Measurements from ENCODE around the gene CFD. TPM values are rescaled to one million over a fixed set of nuclear protein-coding genes. Genes with fewer than 3 reads are reported as not detected.
"Not testable (repeated sequence)": the region's sequence is repeated elsewhere in the genome, so short reads cannot be mapped to it uniquely, and the experiment has no call there.

CFD gene
- total and polyA plus RNA-seq, 2 donors: 6.3 to 40.0 TPM

DNA sequence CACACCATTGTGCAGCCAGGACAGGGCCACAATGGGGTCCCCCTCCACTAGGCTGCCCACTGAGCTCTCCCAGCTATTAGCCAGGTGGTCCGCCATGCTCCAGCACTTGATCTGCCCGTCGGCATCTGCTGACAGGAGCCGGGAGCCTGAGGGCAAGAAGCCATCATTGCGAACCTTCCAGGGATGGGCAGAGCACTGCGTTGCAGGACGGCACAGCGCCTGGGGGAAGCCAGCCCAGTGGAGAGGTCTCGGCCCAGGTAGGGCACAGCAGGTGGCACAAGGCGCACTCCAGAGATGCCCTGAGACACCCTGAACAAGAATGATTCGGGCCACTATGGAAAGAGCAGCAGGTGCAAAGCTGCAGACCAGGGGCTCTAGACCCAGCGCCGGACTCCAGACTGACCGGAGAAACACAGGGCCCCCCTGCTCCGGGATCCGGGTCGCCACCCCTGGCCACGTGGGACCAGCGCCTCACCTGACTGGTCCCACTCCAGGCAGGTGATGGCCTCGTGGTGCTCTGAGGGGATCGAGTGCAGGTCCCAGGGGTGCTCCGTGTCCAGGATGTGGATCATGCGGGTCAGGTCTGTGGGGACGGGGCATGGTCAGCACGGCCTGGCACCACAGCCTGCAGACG, 30.3 kb downstream of the CFD start:
- Histone ChIP-seq H3K27me3 (ENCODE audit: control insufficient read depth in 2 of 2, insufficient read depth in 1 of 2, low read length in 1 of 2) (no peaks in the 10 kb centered on the region), H3K36me3 (ENCODE audit: control insufficient read depth in 2 of 2, insufficient read depth in 2 of 2, low read length in 1 of 2) (peaks cover 30 to 37% of the 10 kb centered on the region in 2 donors), H3K4me1 (ENCODE audit: control insufficient read depth in 2 of 2, insufficient read depth in 2 of 2, low read length in 2 of 2) (peaks cover 2 to 13% of the 10 kb centered on the region in 2 donors), H3K27ac (ENCODE audit: low read depth in 1 of 2, low read length in 1 of 2) (no peak overlapping the region), H3K4me3 (ENCODE audit: low read length in 2 of 2) (no peak overlapping the region), H3K9me3 (ENCODE audit: control insufficient read depth in 2 of 2, insufficient read depth in 1 of 2, low read length in 1 of 2) (peaks cover 0 to 6% of the 10 kb centered on the region in 2 donors)
- no peak for DNase-seq (ENCODE audit: low read depth in 6 of 9, low spot score in 9 of 9)
- 98% methylated on average over 26 of the region's 26 CpGs for WGBS

DNA sequence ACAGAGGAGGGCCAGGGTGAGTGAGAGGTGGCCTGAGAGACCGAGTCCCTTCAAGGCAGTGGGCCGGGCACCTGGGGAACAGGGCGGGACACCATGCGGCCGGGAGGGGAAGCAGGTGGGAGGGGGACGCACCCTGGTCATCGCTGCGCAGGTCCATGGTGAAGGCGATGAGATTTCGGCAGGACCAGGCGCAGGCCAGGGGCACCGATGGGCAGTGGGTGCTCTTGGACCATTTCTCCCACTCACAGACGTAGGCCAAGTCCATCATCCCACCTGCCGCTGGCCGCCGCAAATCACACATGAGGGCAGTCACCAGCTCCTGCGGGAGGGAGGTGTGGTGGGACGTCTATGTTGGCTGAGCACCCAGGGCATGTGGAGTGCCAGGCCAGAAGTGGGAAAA, 31.4 kb downstream of the CFD start:
- no peak for DNase-seq (ENCODE audit: low read depth in 6 of 9, low spot score in 9 of 9)
- H3K27me3 ChIP-seq (ENCODE audit: control insufficient read depth in 2 of 2, insufficient read depth in 1 of 2, low read length in 1 of 2): no peaks in the 10 kb centered on the region
- H3K4me3 ChIP-seq (ENCODE audit: low read length in 2 of 2): no peak overlapping the region
- H3K9me3 ChIP-seq (ENCODE audit: control insufficient read depth in 2 of 2, insufficient read depth in 1 of 2, low read length in 1 of 2): peaks cover 0 to 6% of the 10 kb centered on the region in 2 donors
- WGBS: 98% methylated on average over 18 of the region's 18 CpGs
- peaks cover 24 to 29% of the 10 kb centered on the region in 2 donors for H3K36me3 ChIP-seq (ENCODE audit: control insufficient read depth in 2 of 2, insufficient read depth in 2 of 2, low read length in 1 of 2)
- H3K27ac ChIP-seq (ENCODE audit: low read depth in 1 of 2, low read length in 1 of 2): no peak overlapping the region
- peaks cover 2 to 13% of the 10 kb centered on the region in 2 donors for H3K4me1 ChIP-seq (ENCODE audit: control insufficient read depth in 2 of 2, insufficient read depth in 2 of 2, low read length in 2 of 2)

DNA sequence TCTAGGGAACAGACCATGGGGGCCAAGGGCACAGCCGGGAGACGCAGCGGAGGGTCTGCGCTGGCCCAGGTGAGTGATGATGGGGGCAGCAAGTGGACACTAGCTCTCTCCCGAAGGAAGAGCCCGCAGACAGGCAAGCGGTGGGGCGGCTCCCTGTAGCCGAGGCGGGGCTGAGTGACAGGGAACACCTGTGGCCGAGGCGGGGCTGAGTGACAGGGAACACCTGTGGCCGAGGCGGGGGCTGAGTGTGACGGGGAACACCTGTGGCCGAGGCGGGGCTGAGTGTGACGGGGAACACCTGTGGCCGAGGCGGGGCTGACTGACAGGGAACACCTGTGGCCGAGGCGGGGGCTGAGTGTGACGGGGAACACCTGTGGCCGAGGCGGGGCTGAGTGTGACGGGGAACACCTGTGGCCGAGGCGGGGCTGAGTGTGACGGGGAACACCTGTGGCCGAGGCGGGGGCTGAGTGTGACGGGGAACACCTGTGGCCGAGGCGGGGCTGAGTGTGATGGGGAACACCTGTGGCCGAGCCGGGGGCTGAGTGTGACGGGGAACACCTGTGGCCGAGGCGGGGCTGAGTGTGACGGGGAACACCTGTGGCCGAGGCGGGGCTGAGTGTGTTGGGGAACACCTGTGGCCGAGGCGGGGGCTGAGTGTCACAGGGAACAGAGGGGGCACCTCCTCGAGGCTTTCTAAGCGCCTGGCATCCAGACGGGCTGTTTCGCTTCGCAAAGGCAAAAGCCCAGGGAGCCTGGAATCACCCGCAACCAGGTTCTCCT, 32.1 kb downstream of the CFD start:
- 89% methylated on average over 45 of the region's 50 CpGs for WGBS

DNA sequence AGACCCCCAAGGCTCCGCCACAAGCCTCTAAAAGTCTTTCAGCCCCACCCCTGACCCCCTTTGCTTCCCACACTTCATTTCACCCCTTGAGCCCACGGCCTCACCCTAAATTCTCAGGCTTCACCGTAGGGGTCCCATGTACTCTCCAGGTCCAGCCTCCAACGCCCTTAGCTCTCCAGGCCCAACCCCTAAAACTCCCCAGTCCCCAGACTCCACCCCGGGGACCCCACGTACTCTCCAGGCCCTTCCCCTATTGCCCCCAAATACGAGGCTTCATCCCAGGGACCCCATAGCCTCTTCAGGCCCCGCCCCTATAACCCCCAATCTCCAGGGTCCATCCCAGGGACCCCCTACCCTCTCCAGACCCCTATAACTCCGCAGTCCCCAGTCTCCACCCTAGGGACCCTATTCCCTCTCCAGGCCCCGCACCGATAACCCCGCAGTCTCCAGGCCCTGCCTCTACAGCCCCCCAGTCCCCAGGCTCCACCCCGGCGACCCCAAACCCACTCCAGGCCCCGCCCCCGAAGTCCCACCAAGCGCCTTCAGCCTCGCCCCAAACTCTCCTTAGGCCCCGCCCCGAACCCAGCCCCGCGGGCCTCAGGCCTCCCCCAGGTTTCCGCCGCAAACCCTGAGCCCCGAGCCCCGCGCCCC, 32.9 kb downstream of the CFD start:
- Histone ChIP-seq H3K9me3 (ENCODE audit: control insufficient read depth in 2 of 2, insufficient read depth in 1 of 2, low read length in 1 of 2) (peaks cover 0 to 6% of the 10 kb centered on the region in 2 donors), H3K36me3 (ENCODE audit: control insufficient read depth in 2 of 2, insufficient read depth in 2 of 2, low read length in 1 of 2) (peaks cover 26 to 28% of the 10 kb centered on the region in 2 donors), H3K4me1 (ENCODE audit: control insufficient read depth in 2 of 2, insufficient read depth in 2 of 2, low read length in 2 of 2) (peaks cover 2 to 13% of the 10 kb centered on the region in 2 donors), H3K27me3 (ENCODE audit: control insufficient read depth in 2 of 2, insufficient read depth in 1 of 2, low read length in 1 of 2) (no peaks in the 10 kb centered on the region), H3K4me3 (ENCODE audit: low read length in 2 of 2) (peak overlapping the region; percentile 46 to 97), H3K27ac (ENCODE audit: low read depth in 1 of 2, low read length in 1 of 2) (peak overlapping the region; percentile 28 to 79)
- peak in 1 of 9 donors; percentile 18 for DNase-seq (ENCODE audit: low read depth in 6 of 9, low spot score in 9 of 9)
- WGBS: 8% methylated on average over 25 of the region's 27 CpGs

More for the DNA sequence above, 32.1 kb downstream of the CFD start:
- peak overlapping the region in 1 of 2 donors; percentile 28 for H3K27ac ChIP-seq (ENCODE audit: low read depth in 1 of 2, low read length in 1 of 2)
- peak overlapping the region; percentile 46 to 97 for H3K4me3 ChIP-seq (ENCODE audit: low read length in 2 of 2)
- H3K4me1 ChIP-seq (ENCODE audit: control insufficient read depth in 2 of 2, insufficient read depth in 2 of 2, low read length in 2 of 2): peaks cover 2 to 13% of the 10 kb centered on the region in 2 donors
- not testable (repeated sequence) for H3K27me3 ChIP-seq (ENCODE audit: control insufficient read depth in 2 of 2, insufficient read depth in 1 of 2, low read length in 1 of 2); H3K9me3 ChIP-seq (ENCODE audit: control insufficient read depth in 2 of 2, insufficient read depth in 1 of 2, low read length in 1 of 2); DNase-seq (ENCODE audit: low read depth in 6 of 9, low spot score in 9 of 9)
- H3K36me3 ChIP-seq (ENCODE audit: control insufficient read depth in 2 of 2, insufficient read depth in 2 of 2, low read length in 1 of 2): peaks cover 23 to 25% of the 10 kb centered on the region in 2 donors

DNA sequence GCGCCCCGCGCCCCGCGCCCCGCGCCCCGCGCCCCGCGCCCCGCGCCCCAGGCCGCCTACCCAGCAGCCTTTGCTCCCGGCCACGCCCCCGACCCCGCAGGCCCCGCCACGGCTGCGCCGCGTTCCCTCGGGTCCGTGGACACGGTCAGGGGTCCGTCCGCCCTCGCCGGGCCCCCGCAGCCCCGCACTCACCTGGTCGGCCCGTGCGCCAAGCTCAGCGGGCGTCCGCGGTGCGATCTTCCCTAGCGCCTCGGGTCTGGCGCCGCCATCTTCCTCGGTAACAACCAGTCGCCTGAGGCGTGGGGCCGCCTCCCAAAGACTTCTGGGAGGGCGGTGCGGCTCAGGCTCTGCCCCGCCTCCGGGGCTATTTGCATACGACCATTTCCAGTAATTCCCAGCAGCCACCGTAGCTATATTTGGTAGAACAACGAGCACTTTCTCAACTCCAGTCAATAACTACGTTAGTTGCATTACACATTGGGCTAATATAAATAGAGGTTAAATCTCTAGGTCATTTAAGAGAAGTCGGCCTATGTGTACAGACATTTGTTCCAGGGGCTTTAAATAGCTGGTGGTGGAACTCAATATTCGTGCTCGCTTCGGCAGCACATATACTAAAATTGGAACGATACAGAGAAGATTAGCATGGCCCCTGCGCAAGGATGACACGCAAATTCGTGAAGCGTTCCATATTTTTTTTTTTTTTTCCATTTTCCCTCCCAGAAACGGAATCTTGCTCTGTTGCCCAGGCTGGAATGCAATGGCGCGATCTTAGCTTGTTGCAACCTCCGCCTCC, 33.6 kb downstream of the CFD start, which contains the start of the genes MED16 and RNU6-9:
Gene MED16 (minus strand): TSS at position 294 of the 796 bp plus-strand sequence. CDS start 2,056 bp downstream, outside the sequence.
Gene RNU6-9 (plus strand): TSS at position 591 of the 796 bp plus-strand sequence.
- Histone ChIP-seq H3K9me3 (ENCODE audit: control insufficient read depth in 2 of 2, insufficient read depth in 1 of 2, low read length in 1 of 2) (peaks cover 0 to 6% of the 10 kb centered on the region in 2 donors), H3K4me3 (ENCODE audit: low read length in 2 of 2) (peak within 1 kb of the TSS; percentile 46 to 97), H3K4me1 (ENCODE audit: control insufficient read depth in 2 of 2, insufficient read depth in 2 of 2, low read length in 2 of 2) (peaks cover 2 to 13% of the 10 kb centered on the region in 2 donors), H3K27me3 (ENCODE audit: control insufficient read depth in 2 of 2, insufficient read depth in 1 of 2, low read length in 1 of 2) (no peaks in the 10 kb centered on the region), H3K27ac (ENCODE audit: low read depth in 1 of 2, low read length in 1 of 2) (peak within 1 kb of the TSS; percentile 91 to 96), H3K36me3 (ENCODE audit: control insufficient read depth in 2 of 2, insufficient read depth in 2 of 2, low read length in 1 of 2) (peaks cover 27 to 30% of the 10 kb centered on the region in 2 donors)
- peak; percentile 86 to 97 (median 93) for DNase-seq (ENCODE audit: low read depth in 6 of 9, low spot score in 9 of 9)
- WGBS: 1% methylated on average over 69 of the region's 69 CpGs

DNA sequence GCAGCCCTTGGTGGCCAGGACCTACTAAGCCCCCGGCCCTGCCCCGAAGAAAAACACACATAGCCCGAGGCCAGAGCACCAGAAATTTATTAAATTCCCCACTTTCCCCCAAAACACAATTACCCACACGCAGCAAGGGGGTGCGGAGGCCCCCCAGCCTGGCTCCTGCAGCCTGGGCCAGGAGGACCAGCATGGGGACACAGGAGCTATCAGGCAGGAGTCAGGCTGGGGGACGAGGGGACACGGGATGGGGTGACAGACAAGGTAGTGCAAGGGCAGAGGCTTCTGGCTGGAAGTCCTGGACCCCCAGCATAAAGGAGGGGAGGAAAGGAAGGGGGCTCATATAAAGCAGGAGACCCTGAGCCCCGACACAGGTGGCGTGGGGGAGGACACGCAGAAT, 37.0 kb downstream of the CFD start:
- Histone ChIP-seq H3K27ac (ENCODE audit: low read depth in 1 of 2, low read length in 1 of 2) (no peak overlapping the region), H3K9me3 (ENCODE audit: control insufficient read depth in 2 of 2, insufficient read depth in 1 of 2, low read length in 1 of 2) (peaks cover 0 to 6% of the 10 kb centered on the region in 2 donors), H3K27me3 (ENCODE audit: control insufficient read depth in 2 of 2, insufficient read depth in 1 of 2, low read length in 1 of 2) (no peaks in the 10 kb centered on the region), H3K36me3 (ENCODE audit: control insufficient read depth in 2 of 2, insufficient read depth in 2 of 2, low read length in 1 of 2) (peaks cover 35 to 36% of the 10 kb centered on the region in 2 donors), H3K4me1 (ENCODE audit: control insufficient read depth in 2 of 2, insufficient read depth in 2 of 2, low read length in 2 of 2) (peaks cover 2 to 30% of the 10 kb centered on the region in 2 donors), H3K4me3 (ENCODE audit: low read length in 2 of 2) (no peak overlapping the region)
- WGBS: 99% methylated on average over 10 of the region's 10 CpGs
- DNase-seq (ENCODE audit: low read depth in 6 of 9, low spot score in 9 of 9): no peak

DNA sequence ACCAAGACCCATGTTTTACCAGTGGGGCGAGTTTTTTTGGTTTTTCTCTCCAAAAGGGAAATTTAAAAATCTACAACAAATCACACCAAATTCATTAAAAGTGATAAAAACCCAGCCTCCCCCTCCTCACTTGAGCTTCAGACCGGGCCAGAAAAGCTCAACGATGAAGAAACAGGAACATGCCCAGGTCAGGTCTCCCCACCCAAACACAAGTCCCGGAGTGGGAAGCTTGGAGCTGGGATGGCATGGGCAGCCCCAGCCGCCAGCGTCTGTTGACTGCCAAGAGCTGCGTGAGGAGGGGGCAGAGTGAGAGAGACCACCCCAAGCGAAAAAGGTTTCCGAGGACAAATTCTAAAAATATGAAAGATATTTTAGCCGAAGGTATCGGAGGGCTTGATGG, 37.5 kb downstream of the CFD start:
- no peak overlapping the region for H3K4me3 ChIP-seq (ENCODE audit: low read length in 2 of 2)
- no peak overlapping the region for H3K27ac ChIP-seq (ENCODE audit: low read depth in 1 of 2, low read length in 1 of 2)
- peaks cover 0 to 3% of the 10 kb centered on the region in 2 donors for H3K9me3 ChIP-seq (ENCODE audit: control insufficient read depth in 2 of 2, insufficient read depth in 1 of 2, low read length in 1 of 2)
- no peak for DNase-seq (ENCODE audit: low read depth in 6 of 9, low spot score in 9 of 9)
- 92% methylated on average over 11 of the region's 11 CpGs for WGBS
- peaks cover 39 to 41% of the 10 kb centered on the region in 2 donors for H3K36me3 ChIP-seq (ENCODE audit: control insufficient read depth in 2 of 2, insufficient read depth in 2 of 2, low read length in 1 of 2)
- H3K4me1 ChIP-seq (ENCODE audit: control insufficient read depth in 2 of 2, insufficient read depth in 2 of 2, low read length in 2 of 2): peaks cover 2 to 28% of the 10 kb centered on the region in 2 donors
- no peaks in the 10 kb centered on the region for H3K27me3 ChIP-seq (ENCODE audit: control insufficient read depth in 2 of 2, insufficient read depth in 1 of 2, low read length in 1 of 2)

DNA sequence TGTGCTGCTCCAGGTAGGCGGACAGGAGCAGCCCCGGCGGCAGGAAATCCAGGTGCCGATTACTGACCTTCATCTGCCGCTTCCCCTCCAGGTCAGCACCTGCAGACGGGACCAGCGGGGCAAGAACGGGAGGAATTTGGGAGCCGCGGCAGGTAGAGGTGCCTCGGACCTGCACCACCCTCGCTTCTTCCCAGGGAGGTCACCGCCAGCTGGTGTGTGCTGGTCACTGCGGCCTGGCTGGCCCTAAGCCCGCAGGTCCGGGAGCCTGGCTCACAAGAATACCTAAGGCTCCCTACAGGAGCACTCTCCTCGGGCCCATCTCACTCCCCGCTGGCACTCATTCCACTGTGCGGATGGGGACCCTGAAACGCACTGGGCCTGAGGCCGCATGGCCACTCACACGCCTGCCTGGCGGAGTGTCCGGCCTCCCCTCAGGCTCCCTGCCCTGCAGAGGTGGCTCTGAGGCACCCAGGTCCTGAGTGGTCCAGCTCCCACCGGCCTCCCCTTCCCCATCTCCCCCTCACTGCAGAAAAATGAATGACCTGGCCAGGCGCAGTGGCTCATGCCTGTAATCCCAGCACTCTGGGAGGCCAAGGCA, 38.1 kb downstream of the CFD start:
- DNase-seq (ENCODE audit: low read depth in 6 of 9, low spot score in 9 of 9): no peak
- peaks cover 0 to 23% of the 10 kb centered on the region in 2 donors for H3K4me1 ChIP-seq (ENCODE audit: control insufficient read depth in 2 of 2, insufficient read depth in 2 of 2, low read length in 2 of 2)
- peak overlapping the region in 1 of 2 donors; percentile 37 for H3K27ac ChIP-seq (ENCODE audit: low read depth in 1 of 2, low read length in 1 of 2)
- 98% methylated on average over 26 of the region's 26 CpGs for WGBS
- H3K36me3 ChIP-seq (ENCODE audit: control insufficient read depth in 2 of 2, insufficient read depth in 2 of 2, low read length in 1 of 2): peaks cover 42% of the 10 kb centered on the region in 2 donors
- H3K9me3 ChIP-seq (ENCODE audit: control insufficient read depth in 2 of 2, insufficient read depth in 1 of 2, low read length in 1 of 2): no peaks in the 10 kb centered on the region
- H3K4me3 ChIP-seq (ENCODE audit: low read length in 2 of 2): no peak overlapping the region
- H3K27me3 ChIP-seq (ENCODE audit: control insufficient read depth in 2 of 2, insufficient read depth in 1 of 2, low read length in 1 of 2): no peaks in the 10 kb centered on the region
